Raji (cell line): ENCODE data around the gene PTPN6.

ENCODE experiments used
- POLR2A ChIP-seq: IDR thresholded peaks from 2 replicates; pipeline ENCODE4 v1.6.1; 2011; ENCODE audit warnings: low read depth, low read length, control low read depth; ENCODE audit not compliant: insufficient read depth

The PTPN6 gene

DNA sequence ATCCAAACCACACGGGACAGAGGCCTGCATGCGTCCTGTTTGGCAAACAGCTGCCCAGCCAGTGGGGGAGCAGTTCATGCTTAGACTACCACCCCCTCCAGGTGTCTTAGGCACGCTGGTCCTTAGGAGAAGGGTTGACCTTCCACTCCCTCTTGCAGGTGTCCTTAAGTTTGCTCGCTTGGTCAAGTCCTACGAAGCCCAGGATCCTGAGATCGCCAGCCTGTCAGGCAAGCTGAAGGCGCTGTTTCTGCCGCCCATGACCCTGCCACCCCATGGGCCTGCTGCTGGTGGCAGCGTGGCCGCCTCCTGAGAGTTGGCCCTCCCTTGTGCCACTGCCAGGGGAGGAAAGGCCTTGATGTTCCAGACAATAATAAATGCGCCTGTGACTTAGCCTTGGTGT, 5.5 kb upstream of the PTPN6 start:
- no peak for TF ChIP-seq POLR2A

DNA sequence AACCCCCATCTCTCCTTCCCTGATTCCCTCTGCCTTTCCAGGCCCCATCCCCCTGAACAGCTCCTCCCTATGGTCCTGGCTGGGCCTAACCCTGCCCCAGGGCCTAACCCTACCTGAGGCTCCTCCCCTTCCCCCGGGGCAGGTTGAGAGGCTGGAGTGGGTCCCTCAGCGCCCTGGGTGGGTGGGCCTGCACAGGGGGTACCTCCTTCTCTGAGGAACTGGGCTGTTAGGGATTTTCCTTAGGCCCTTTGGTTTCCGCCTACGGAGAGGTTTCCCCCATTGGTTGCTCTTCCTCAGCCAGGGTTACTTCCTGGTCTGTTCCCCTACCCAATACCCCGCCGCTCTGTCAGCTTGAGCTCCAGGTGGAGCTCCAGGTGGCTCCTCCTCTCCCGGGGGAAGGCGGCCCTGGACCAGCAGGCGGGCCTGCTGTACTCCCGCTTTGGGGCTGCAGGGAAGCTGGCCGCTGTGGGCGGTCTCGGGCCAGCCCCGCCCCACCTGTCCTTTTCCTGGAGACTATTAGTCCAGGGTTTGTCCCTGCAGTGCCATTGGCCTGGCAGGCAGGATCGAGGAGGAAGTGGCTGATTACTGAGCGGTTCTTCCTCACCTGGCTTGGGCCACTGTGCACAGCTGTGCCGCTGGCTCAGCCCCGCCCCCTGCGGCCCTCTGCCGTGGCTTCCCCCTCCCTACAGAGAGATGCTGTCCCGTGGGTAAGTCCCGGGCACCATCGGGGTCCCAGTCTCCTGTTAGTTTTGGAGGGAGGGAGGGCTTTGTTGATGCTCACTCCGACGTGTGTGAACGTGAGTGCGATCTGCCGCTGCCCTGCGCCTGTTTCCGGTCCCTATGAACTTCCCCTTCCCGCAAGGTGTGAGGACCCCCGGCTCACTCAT, 4.9 kb upstream of the PTPN6 start:
- peak; percentile 37; the same call in 1 of the 2 replicates for TF ChIP-seq POLR2A

DNA sequence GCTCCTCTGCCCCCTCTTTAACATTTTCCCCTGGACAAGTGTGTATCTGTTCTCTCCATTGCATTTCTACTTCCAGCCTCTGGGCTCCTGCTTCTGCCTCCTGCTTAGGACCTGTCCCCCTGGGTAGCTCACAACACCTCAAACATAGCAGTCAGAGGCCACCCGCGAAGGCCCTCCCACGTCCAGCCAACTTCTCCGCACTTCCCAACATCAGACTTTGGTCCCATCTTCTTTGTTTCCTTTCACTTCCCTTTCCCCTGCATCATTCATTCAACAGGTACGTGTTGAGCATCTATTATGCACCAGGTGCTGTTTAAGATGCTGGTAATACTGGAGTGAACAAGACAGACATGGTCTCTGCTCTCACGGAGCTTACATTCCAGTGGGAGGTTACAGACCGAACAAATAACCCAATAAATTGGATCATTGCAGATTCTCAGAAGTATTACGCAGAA, 4.2 kb upstream of the PTPN6 start:
- no peak for TF ChIP-seq POLR2A

DNA sequence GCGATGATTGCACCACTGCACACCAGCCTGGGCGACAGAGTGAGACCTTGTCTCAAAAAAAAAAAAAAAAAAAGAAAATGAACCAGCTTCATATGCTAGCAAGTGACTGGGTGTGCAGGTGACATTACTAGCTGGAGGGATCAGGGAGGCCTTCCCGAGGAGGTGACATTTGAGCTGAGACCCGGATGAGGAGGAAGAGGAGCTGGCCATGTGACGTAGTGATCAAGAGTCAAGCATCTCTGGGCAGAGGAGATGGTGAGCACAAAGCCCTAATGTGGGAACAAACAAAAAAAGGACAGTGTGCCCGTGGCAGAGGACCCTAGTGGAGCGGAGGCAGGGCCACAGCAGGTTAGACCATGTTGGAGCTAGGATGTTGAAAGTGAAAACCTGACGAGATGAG, 3.5 kb upstream of the PTPN6 start:
- TF ChIP-seq POLR2A = no peak

DNA sequence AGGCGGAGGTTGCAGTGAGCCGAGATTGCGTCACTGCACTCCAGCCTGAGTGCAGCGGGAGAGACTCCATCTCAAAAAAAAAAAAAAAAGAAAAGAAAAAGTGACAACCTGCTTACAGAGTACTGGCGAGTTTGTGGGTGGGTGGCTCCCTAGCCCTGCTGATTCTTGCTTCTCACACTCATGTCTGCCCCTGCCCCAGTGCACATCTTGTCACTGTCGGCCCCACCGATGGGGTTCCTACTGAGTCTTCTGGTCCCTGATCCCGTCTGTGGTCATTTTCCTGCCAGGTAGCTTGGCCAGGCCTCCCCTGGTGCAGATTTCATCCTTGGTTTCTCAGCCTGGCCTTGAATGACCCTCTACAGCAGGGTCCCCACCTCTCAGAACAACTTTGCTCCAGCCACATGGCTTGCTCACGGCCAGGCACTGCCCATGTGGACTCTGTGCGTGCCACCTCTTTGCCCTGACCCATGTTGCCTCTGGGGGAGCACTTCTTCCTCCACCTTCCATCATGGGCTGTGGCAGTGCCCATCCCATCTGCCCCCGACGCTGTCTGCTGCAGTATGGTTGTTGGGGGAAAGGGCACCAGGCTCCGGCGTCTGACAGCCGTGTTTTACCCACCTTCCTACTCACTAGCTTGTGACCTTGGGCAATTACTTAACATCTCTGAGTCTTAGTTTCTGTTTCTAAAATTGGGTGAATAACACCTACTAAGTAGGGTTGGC, 2.1 kb upstream of the PTPN6 start:
- no peak for TF ChIP-seq POLR2A

DNA sequence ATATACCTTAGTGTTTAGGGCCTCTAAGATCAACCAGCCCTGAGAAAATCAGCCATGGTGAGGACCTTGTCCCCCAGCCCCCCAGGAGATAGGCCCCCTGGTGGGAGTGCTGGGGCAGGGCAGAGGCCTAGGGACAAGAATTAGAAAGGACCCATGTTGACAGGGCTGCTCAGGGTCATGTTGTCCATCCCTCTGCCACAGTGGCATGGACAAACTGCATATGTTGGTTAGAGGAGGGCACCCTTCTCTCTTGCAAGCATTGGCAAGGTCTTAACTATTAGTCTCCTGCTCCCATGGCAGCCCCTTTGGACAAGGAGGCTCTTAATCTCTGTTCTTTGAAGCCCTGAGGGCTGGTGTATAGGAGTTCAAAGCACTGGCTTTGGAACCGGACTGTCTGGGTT, 755 bp upstream of the PTPN6 start:
- TF ChIP-seq POLR2A = no peak

DNA sequence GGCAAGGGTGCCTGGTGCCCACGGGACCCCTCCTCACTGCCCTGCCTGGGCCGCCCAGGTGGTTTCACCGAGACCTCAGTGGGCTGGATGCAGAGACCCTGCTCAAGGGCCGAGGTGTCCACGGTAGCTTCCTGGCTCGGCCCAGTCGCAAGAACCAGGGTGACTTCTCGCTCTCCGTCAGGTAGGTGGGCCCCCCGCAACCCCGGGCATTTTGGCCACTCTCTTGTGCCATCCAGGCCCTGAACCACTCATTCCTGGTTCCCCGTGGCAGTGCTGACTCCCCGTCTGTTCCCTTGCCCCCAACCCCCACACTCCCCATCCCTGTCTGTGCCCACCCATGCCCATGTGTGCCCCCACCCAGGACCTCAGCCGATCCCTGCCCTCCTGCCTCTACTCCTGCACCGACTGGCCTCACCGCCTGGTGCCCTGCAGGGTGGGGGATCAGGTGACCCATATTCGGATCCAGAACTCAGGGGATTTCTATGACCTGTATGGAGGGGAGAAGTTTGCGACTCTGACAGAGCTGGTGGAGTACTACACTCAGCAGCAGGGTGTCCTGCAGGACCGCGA, 480 bp downstream of the PTPN6 start:
- no peak; the same call in 1 of the 2 replicates for TF ChIP-seq POLR2A

DNA sequence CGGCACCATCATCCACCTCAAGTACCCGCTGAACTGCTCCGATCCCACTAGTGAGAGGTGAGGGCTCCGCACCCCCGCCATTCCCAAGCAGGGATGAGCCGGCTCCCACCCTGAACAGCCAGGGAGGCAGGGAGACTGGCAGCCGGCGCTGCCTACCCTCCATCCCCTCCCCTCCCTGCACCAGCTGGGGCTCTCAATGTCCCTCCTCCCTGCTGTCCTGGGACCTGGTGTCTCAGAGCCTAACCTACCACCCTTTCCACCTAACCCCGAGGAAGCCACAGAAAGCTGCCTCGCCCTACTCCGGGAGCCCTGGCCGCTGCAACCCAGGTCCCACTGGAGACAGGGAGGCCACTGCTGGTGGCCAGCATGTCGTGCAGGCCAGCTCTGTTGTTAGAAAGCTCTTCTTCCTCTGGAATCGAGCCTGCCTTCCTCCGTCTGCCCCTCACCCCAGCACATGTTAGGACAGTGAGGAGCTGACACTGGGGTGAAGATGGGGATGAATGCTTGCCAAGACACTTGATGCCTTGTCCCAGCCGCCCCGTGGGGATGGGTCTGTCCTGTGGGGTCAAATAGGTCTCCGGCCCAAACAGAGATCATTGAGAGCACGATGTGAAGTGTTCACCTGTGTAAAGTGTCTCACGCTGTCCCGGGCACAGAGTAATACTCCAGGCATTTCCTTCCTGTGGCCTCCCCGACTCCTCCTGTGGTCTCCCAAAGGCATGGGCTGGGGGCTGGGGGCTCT, 1.1 kb downstream of the PTPN6 start:
- TF ChIP-seq POLR2A = no peak

DNA sequence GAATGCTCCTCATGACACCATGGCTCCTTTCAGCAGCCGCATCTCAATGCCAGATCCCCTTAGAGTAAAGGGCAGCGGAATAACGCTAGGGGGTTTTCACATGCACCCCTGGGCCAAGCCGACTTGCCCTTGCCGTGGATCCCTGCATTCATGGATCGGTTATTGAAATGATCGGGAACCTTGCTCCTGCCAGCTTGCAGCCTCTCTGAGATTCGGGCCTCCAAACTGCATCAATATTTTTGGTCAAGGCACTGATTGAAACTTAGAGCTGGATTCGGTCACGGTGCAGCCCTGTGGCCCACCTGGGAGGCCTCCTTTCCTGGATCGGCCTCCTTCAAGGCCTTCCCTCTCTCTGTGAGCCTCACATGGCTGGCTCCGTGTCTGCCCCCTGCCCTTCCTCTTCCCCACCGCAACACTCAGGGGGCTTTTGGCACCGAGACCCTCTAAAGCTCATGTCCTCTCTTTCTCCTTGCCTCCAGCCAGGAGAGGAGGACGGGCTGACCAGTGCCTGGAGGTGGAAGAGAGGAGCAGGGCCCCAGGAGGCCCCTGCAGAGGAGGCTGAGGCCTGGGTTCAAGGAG, 1.8 kb downstream of the PTPN6 start:
- no peak for TF ChIP-seq POLR2A

DNA sequence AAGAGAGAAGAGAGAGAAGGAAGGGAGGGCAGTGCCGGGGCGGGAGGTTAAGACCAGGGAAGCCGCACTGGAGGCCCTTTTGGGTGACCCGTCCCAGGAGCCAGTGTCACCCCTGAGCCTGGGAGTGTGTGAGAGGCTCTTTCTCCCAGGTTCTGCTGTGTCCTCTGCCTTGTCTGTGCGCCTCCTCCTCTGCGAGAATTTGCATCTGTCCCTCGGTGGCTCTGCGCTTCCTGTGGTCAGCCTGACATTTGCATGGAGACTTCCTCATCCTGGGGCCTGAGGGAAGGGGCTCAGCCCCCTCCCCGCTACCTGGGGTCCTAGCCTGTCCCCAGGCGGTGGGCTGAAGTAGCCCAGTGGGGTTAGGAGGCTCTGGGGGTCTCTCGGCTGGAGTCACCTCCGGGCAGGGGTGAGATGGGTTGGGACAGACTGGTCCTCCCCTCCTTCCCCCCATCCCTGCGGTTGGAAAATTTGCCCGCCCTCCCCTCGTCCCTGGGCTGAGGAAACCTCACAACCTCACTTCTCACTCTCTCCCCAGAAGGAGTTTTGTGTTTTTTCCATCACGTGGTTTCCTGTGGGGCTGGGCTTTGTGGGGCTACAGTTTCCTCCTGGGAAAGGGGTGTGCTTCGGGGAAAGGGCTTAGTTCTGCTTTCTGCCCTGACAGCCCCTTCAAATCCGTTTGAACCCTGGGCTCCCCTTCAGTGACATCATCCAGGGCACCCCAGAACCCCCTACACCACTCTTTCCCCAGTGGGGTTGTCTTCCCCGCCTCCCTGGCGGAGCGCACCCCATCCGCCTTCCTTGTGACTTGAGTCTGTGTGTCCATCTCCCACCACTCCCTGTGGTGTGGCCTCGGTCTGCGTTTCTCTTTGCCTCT, 2.5 kb downstream of the PTPN6 start:
- peak; percentile 51 for TF ChIP-seq POLR2A

DNA sequence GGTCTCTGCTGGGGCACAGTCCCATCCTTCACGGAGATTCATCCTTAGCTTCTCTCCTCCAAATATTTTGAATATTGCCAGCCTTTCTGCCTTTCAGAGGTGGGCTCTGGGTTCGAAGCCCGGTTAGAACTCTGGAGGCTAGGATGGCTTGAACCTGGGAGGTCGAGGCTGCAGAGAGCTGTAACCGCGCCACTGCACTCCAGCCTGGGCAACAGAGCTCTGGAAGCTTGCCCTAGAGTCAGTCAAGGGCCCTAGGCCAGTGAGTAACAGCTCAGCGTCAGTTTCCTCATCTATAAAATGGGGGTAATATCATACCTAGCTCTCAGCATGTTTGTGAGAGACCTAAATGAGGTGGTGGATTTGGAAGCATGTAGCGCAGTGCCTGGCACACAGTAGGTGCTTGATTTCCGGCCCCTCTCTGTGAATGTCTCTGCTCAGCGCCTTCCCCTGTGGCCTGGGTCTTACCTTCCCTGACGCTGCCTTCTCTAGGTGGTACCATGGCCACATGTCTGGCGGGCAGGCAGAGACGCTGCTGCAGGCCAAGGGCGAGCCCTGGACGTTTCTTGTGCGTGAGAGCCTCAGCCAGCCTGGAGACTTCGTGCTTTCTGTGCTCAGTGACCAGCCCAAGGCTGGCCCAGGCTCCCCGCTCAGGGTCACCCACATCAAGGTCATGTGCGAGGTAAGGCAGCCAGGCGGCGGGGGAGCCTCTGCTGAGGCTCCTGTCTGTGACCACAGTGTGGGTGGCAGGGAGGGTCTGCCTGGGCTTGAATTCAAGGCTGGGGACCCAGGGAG, 3.4 kb downstream of the PTPN6 start:
- TF ChIP-seq POLR2A = no peak

DNA sequence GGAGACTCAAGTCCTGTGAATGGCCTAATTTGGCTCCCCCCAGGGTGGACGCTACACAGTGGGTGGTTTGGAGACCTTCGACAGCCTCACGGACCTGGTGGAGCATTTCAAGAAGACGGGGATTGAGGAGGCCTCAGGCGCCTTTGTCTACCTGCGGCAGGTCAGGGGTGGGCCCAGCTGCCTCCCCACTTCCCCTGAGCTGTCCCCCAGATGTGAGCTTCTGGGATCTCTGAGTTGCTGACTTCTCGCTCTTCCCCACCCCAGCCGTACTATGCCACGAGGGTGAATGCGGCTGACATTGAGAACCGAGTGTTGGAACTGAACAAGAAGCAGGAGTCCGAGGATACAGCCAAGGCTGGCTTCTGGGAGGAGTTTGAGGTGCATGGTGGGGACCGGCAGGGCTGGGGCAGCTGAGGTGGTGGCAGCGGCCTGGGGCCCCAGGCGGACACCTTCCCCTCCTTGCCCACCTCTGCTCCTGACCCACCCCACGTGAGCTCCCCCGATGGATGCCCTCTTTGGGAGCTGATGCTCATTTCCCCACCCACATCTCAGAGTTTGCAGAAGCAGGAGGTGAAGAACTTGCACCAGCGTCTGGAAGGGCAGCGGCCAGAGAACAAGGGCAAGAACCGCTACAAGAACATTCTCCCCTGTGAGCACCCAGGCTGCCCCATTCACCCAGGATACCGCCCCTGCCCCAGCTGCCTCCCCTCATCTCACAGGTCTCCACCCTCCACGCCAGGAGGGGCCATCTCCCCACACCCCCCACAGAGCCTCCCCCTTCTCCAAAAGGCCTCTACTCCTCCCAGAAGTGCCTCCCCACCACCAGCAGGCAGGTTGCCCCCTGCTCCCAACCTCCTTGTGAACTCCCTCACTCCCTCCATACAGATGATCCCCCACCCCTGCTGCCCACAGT, 4.2 kb downstream of the PTPN6 start:
- TF ChIP-seq POLR2A = no peak
